Measurements from ENCODE around the gene CCDC201. TPM values are rescaled to one million over a fixed set of nuclear protein-coding genes. Genes with fewer than 3 reads are reported as not detected.

CCDC201 gene
- total RNA-seq, 5 donors from 2014 or later (not counting 1 experiment from before 2014, with no cell fraction given), result not detected

DNA sequence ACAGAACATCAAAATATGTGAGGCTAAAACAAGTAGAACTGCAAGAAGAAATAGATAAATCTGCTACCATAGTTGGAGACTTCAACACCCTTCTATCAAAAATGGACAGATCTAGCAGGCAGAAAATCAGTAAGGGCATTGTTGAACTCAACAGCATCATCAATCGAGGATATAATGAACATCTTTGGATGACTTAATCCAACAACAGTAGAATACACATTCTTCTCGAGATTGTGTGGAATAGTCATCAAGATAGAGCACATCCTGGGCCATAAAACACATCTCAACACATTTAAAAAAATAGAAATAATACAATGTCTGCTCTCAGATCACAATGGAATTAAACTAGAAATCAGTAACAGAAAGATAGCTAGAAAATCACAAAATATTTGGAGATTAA is 25.3 kb upstream of the CCDC201 start:
- 100% methylated on average over 1 of the region's 2 CpGs for WGBS (ENCODE audit: insufficient coverage)
- Mint-ChIP-seq H3K36me3 (no peaks in the 10 kb centered on the region), H3K27me3 (peaks cover 39 to 50% of the 10 kb centered on the region in 2 donors), H3K4me1 (no peaks in the 10 kb centered on the region), H3K27ac (no peak overlapping the region), H3K9me3 (peaks cover 0 to 11% (median 0%) of the 10 kb centered on the region in 3 donors), H3K4me3 (no peak overlapping the region)
- no peak overlapping the region for H3K27ac ChIP-seq (ENCODE audit: low read length)
- peaks cover 0 to 14% of the 10 kb centered on the region in 2 experiments for H3K27me3 ChIP-seq (replicated peaks in 1 of 2; ENCODE audit: control insufficient read depth in 2 of 2, extremely low read depth in 1 of 2, insufficient read depth in 2 of 2, low read length in 1 of 2)
- H3K4me3 ChIP-seq (ENCODE audit: control insufficient read depth in 1 of 2, extremely low read depth in 1 of 2, low read length in 1 of 2), result no peak overlapping the region
- no peaks in the 10 kb centered on the region for H3K9me3 ChIP-seq
- H3K36me3 ChIP-seq (ENCODE audit: control insufficient read depth in 2 of 2, extremely low read depth in 1 of 2, insufficient read depth in 1 of 2, low read length in 1 of 2), result no peaks in the 10 kb centered on the region
- POLR2A ChIA-PET, result no interaction called here
- CTCF ChIA-PET, result interaction anchor here in 1 of 2 donors (0.6 kb wide), 1 partner anchor 498 kb away, joined by 7 read pairs; no protein-coding TSS in a partner anchor
- DNase-seq (no peak), ATAC-seq (replicated peaks in 1 of 4) (no peak)
- no peaks in the 10 kb centered on the region for H3K4me1 ChIP-seq (ENCODE audit: control insufficient read depth in 1 of 2, extremely low read depth in 1 of 2, insufficient read depth in 2 of 2, low read length in 2 of 2)

DNA sequence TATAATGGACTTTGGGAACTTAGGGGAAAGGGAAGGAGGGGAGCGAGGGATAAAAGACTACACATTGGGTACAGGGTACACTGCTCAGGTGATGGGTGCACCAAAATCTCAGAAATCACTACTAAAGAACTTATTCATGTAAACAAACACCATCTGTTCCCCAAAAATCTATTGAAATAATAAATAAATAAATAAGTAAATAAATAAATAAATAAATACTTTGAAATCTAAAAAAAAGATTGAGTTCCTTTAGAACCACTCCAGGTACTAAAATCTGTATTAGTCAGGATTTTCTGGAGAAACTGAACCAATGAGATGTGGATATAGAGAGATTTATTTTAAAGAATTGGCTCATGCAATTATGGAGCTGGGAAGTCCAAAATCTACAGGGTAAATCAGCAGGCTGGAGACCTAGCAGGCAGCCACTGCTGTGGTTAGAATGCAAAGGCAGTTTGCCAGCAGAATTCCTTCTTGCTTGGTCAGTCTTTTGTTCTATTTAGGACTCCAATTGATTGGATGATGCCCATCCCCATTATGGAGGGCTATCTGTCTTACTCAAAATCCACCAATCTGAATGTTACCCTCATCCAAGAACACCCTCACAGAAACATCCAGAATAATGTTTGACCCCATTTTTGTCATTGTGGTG is 24.3 kb upstream of the CCDC201 start:
- Mint-ChIP-seq H3K9me3 (peaks cover 0 to 5% (median 0%) of the 10 kb centered on the region in 3 donors), H3K27me3 (peaks cover 44 to 57% of the 10 kb centered on the region in 2 donors), H3K36me3 (no peaks in the 10 kb centered on the region), H3K27ac (no peak overlapping the region), H3K4me1 (no peaks in the 10 kb centered on the region), H3K4me3 (no peak overlapping the region)
- no peak overlapping the region for H3K27ac ChIP-seq (ENCODE audit: low read length)
- H3K36me3 ChIP-seq (ENCODE audit: control insufficient read depth in 2 of 2, extremely low read depth in 1 of 2, insufficient read depth in 1 of 2, low read length in 1 of 2), result no peaks in the 10 kb centered on the region
- no peak for DNase-seq
- ATAC-seq (replicated peaks in 1 of 4), result no peak
- H3K4me1 ChIP-seq (ENCODE audit: control insufficient read depth in 1 of 2, extremely low read depth in 1 of 2, insufficient read depth in 2 of 2, low read length in 2 of 2), result no peaks in the 10 kb centered on the region
- ChIA-PET POLR2A (no interaction called here), CTCF (no interaction called here)
- no peak overlapping the region for H3K4me3 ChIP-seq (ENCODE audit: control insufficient read depth in 1 of 2, extremely low read depth in 1 of 2, low read length in 1 of 2)
- no peaks in the 10 kb centered on the region for H3K9me3 ChIP-seq
- no CpG with 5 or more reads among the region's 1 CpG for WGBS (ENCODE audit: insufficient coverage)
- H3K27me3 ChIP-seq (replicated peaks in 1 of 2; ENCODE audit: control insufficient read depth in 2 of 2, extremely low read depth in 1 of 2, insufficient read depth in 2 of 2, low read length in 1 of 2), result peaks cover 0 to 19% of the 10 kb centered on the region in 2 experiments

DNA sequence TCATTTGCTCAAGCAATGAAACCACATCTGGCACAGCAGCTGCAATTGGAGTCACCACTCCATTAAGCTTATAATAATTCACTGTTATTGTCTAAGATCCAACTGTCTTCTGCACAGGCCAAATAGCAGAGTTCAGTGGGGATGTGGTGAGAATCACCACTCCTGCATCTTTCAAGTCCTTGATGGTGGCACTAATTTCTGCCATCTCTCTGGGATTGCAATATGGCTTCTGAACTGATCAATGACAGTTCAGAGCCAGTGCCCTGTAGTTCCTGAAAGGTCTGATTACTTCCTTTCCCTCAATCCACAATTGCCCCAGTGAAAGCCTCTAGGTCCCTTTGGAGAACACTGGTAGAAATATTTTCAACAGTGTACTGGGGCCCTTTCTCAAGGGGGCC is 21.8 kb upstream of the CCDC201 start:
- no peaks in the 10 kb centered on the region for H3K36me3 ChIP-seq (ENCODE audit: control insufficient read depth in 2 of 2, extremely low read depth in 1 of 2, insufficient read depth in 1 of 2, low read length in 1 of 2)
- Mint-ChIP-seq H3K4me1 (no peaks in the 10 kb centered on the region), H3K36me3 (no peaks in the 10 kb centered on the region), H3K27ac (no peak overlapping the region), H3K9me3 (no peaks in the 10 kb centered on the region), H3K4me3 (no peak overlapping the region), H3K27me3 (peaks cover 57 to 59% of the 10 kb centered on the region in 2 donors)
- peaks cover 3 to 30% of the 10 kb centered on the region in 2 experiments for H3K27me3 ChIP-seq (replicated peaks in 1 of 2; ENCODE audit: control insufficient read depth in 2 of 2, extremely low read depth in 1 of 2, insufficient read depth in 2 of 2, low read length in 1 of 2)
- ChIA-PET CTCF (no interaction called here), POLR2A (no interaction called here)
- no peak overlapping the region for H3K27ac ChIP-seq (ENCODE audit: low read length)
- ATAC-seq (replicated peaks in 1 of 4) (no peak), DNase-seq (no peak)
- H3K9me3 ChIP-seq, result no peaks in the 10 kb centered on the region
- H3K4me3 ChIP-seq (ENCODE audit: control insufficient read depth in 1 of 2, extremely low read depth in 1 of 2, low read length in 1 of 2), result no peak overlapping the region
- H3K4me1 ChIP-seq (ENCODE audit: control insufficient read depth in 1 of 2, extremely low read depth in 1 of 2, insufficient read depth in 2 of 2, low read length in 2 of 2), result no peaks in the 10 kb centered on the region

DNA sequence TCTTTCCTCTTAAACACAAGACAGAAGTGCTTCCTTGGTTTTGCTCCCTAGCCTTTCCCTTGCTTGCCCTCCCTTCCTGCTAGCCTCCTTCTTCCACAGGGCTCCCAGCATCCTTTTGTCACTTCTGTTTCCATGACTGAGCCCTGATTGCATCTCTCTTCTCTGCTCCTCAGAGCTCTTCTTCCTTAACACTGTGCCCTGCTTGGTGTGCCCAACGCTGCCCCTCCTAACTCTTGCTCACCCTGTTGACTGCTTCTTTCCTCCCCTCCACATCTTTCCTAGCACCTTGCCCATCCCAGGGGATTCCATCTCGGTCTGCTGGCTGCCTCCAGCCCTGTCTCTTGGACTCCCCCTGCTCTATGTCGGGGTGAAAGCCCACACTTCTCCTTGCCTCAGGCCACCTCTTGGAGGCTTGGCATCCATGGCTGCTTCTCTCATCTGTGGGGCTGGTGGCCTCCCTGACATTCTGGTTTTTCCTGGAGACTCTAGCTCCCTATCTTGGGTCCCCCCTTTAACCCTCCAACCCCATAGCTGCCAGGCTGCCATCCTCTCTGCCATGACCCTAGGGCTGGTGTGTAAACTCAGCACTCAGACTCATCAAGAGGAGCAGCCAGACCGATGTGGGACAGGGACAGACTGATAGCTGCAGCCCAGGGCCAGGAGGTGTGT is 21.2 kb upstream of the CCDC201 start:
- no peaks in the 10 kb centered on the region for H3K4me1 Mint-ChIP-seq
- no peaks in the 10 kb centered on the region for H3K9me3 ChIP-seq
- H3K9me3 Mint-ChIP-seq, result no peaks in the 10 kb centered on the region
- no peak overlapping the region for H3K27ac Mint-ChIP-seq
- no peaks in the 10 kb centered on the region for H3K36me3 ChIP-seq (ENCODE audit: control insufficient read depth in 2 of 2, extremely low read depth in 1 of 2, insufficient read depth in 1 of 2, low read length in 1 of 2)
- POLR2A ChIA-PET, result no interaction called here
- no peak overlapping the region for H3K4me3 ChIP-seq (ENCODE audit: control insufficient read depth in 1 of 2, extremely low read depth in 1 of 2, low read length in 1 of 2)
- peaks cover 7 to 35% of the 10 kb centered on the region in 2 experiments for H3K27me3 ChIP-seq (replicated peaks in 1 of 2; ENCODE audit: control insufficient read depth in 2 of 2, extremely low read depth in 1 of 2, insufficient read depth in 2 of 2, low read length in 1 of 2)
- CTCF ChIA-PET, result no interaction called here
- ATAC-seq (replicated peaks in 1 of 4) (no peak), DNase-seq (no peak)
- no peak overlapping the region for H3K4me3 Mint-ChIP-seq
- no peaks in the 10 kb centered on the region for H3K36me3 Mint-ChIP-seq
- WGBS (ENCODE audit: insufficient coverage), result 45% methylated on average over 3 of the region's 4 CpGs
- no peaks in the 10 kb centered on the region for H3K4me1 ChIP-seq (ENCODE audit: control insufficient read depth in 1 of 2, extremely low read depth in 1 of 2, insufficient read depth in 2 of 2, low read length in 2 of 2)
- peaks cover 62 to 63% of the 10 kb centered on the region in 2 donors for H3K27me3 Mint-ChIP-seq
- H3K27ac ChIP-seq (ENCODE audit: low read length), result no peak overlapping the region

DNA sequence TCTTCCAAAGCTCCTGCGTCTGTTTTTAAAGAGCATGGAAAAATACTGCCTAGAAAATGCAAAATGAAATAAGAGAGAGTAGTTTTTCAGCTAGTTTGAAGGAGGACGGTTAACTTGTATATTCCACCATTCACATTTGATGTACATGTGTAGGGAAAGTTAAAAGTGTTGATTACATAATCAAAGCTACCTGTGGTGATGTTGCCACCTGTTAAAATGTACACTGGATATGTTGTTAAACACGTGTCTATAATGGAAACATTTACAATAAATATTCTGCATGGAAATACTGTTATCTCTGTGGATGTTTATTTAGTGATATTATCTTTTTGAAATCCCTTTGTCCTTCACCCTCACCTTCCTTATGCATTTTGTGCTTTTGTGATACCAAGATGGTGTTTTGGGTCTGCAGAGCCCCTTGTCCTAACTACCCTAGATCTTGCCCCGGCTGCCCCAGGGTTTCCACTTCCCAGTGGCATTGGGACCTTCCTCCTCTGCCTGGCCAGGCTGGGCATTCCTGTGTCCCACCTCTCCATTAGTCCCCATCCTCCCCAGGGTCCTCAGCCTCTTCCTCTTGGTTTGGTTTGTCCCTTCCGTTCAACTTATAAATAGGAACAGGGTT is 20.6 kb upstream of the CCDC201 start:
- no peak for DNase-seq
- Histone ChIP-seq H3K4me1 (ENCODE audit: control insufficient read depth in 1 of 2, extremely low read depth in 1 of 2, insufficient read depth in 2 of 2, low read length in 2 of 2) (no peaks in the 10 kb centered on the region), H3K27me3 (replicated peaks in 1 of 2; ENCODE audit: control insufficient read depth in 2 of 2, extremely low read depth in 1 of 2, insufficient read depth in 2 of 2, low read length in 1 of 2) (peaks cover 7 to 38% of the 10 kb centered on the region in 2 experiments), H3K27ac (ENCODE audit: low read length) (no peak overlapping the region), H3K36me3 (ENCODE audit: control insufficient read depth in 2 of 2, extremely low read depth in 1 of 2, insufficient read depth in 1 of 2, low read length in 1 of 2) (no peaks in the 10 kb centered on the region), H3K9me3 (no peaks in the 10 kb centered on the region), H3K4me3 (ENCODE audit: control insufficient read depth in 1 of 2, extremely low read depth in 1 of 2, low read length in 1 of 2) (no peak overlapping the region)
- POLR2A ChIA-PET, result no interaction called here
- H3K27me3 Mint-ChIP-seq, result peaks cover 65% of the 10 kb centered on the region in 2 donors
- H3K4me3 Mint-ChIP-seq, result no peak overlapping the region
- H3K4me1 Mint-ChIP-seq, result no peaks in the 10 kb centered on the region
- no peaks in the 10 kb centered on the region for H3K36me3 Mint-ChIP-seq
- ATAC-seq (replicated peaks in 1 of 4), result no peak
- 55% methylated on average over 2 of the region's 5 CpGs for WGBS (ENCODE audit: insufficient coverage)
- CTCF ChIA-PET, result no interaction called here
- H3K27ac Mint-ChIP-seq, result no peak overlapping the region
- H3K9me3 Mint-ChIP-seq, result no peaks in the 10 kb centered on the region

DNA sequence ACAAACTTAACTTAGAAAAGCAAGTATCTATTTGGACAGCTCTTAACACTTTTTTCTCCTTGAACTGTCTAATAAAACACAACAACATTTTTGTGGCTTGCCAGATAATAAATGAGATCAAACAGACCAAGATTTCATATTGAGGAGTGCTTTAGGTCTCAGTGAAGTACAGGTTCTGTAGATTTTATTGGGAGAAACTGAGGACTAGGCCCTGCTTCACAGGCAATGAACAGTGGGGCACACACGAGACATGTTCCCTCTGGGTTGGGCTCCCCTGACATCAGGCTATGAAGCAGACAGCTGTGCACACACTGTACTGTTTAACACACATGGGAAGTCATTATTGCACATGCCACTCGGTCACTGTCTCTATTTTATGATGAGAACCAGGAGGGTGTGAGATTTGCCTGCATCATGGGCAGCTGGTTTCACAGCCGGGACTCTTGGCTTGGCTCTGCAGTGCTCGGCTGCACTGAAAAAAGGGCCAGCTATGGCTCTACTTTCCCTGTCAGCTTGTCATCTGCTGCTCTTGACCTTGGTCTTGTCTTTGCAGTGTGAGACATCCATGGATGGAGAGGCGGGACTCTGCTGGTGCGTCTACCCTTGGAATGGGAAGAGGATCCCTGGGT is 19.6 kb upstream of the CCDC201 start:
- DNase-seq (no peak), ATAC-seq (replicated peaks in 1 of 4) (no peak)
- Histone ChIP-seq H3K36me3 (ENCODE audit: control insufficient read depth in 2 of 2, extremely low read depth in 1 of 2, insufficient read depth in 1 of 2, low read length in 1 of 2) (no peaks in the 10 kb centered on the region), H3K4me1 (ENCODE audit: control insufficient read depth in 1 of 2, extremely low read depth in 1 of 2, insufficient read depth in 2 of 2, low read length in 2 of 2) (no peaks in the 10 kb centered on the region), H3K9me3 (no peaks in the 10 kb centered on the region), H3K27me3 (replicated peaks in 1 of 2; ENCODE audit: control insufficient read depth in 2 of 2, extremely low read depth in 1 of 2, insufficient read depth in 2 of 2, low read length in 1 of 2) (peaks cover 7 to 48% of the 10 kb centered on the region in 2 experiments), H3K27ac (ENCODE audit: low read length) (no peak overlapping the region), H3K4me3 (ENCODE audit: control insufficient read depth in 1 of 2, extremely low read depth in 1 of 2, low read length in 1 of 2) (no peak overlapping the region)
- H3K9me3 Mint-ChIP-seq, result no peaks in the 10 kb centered on the region
- H3K4me3 Mint-ChIP-seq, result no peak overlapping the region
- no peaks in the 10 kb centered on the region for H3K36me3 Mint-ChIP-seq
- peaks cover 66 to 71% of the 10 kb centered on the region in 2 donors for H3K27me3 Mint-ChIP-seq
- WGBS (ENCODE audit: insufficient coverage), result 83% methylated on average over 4 of the region's 6 CpGs
- ChIA-PET CTCF (interaction anchor here in 1 of 2 donors (0.8 kb wide), 1 partner anchor 1288 kb away, joined by 3 read pairs; no protein-coding TSS in a partner anchor), POLR2A (no interaction called here)
- H3K4me1 Mint-ChIP-seq, result peaks cover 0 to 5% (median 2%) of the 10 kb centered on the region in 3 donors
- no peak overlapping the region for H3K27ac Mint-ChIP-seq

Data from T-cell (primary cell).